BE2C (cell line): ENCODE data around the gene VDR.
"Not testable (repeated sequence)": the region's sequence is repeated elsewhere in the genome, so short reads cannot be mapped to it uniquely, and the experiment has no call there.

Source experiments
- DNase-seq: peaks from one replicate; pipeline ENCODE4 v3.0.0-alpha.2; 2020
- H3K27me3 ChIP-seq: fragments of 250-450 bp; sonication (Bioruptor Pico); 2 replicates; pipeline ENCODE4 v1.5.1; 2020; ENCODE audit warnings: mild to moderate bottlenecking
- H3K36me3 ChIP-seq: fragments of 250-450 bp; sonication (Bioruptor Pico); 2 replicates; pipeline ENCODE4 v1.5.1; 2020; ENCODE audit warnings: mild to moderate bottlenecking
- H3K4me1 ChIP-seq: fragments of 250-450 bp; sonication (Bioruptor Pico); 2 replicates; pipeline ENCODE4 v1.5.1; 2020
- H3K4me3 ChIP-seq: 2 replicates; pipeline ENCODE4 v1.5.1; 2011; ENCODE audit warnings: low read depth, low read length
- H3K9me3 ChIP-seq: fragments of 250-450 bp; sonication (Bioruptor Pico); 2 replicates; pipeline ENCODE4 v1.5.1; 2020
- CTCF ChIP-seq: IDR thresholded peaks from 2 replicates; pipeline ENCODE4 v1.5.1; 2012; ENCODE audit warnings: mild to moderate bottlenecking, low read depth, low read length

VDR gene

GRCh38 chr12:47843226-47843980 is 61.4 kb downstream of the VDR start:
- H3K36me3 ChIP-seq = no peaks in the 10 kb centered on the region
- H3K4me3 ChIP-seq = no peak overlapping the region
- H3K27me3 ChIP-seq = no peaks in the 10 kb centered on the region
- no peaks in the 10 kb centered on the region for H3K9me3 ChIP-seq
- TF ChIP-seq CTCF = no peak
- no peaks in the 10 kb centered on the region for H3K4me1 ChIP-seq
- no peak for DNase-seq

DNA sequence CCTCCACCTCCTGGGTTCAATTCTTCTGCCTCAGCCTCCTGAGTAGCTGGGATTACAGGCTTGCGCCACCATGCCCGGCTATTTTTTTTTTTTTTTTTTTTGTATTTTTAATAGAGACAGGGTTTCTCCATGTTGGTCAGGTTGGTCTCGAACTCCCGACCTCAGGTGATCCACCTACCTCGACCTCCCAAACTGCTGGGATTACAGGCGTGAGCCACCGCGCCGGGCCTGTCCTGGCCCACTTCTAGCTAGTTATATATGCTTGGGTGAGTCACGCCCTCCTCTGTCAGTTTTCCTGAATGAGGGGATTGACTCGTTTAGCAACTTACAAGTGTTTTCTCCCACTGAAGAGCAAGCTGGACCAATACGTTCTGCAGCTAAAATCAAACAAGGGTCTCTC is 62.3 kb downstream of the VDR start:
- H3K9me3 ChIP-seq, DNase-seq, H3K4me1 ChIP-seq, H3K36me3 ChIP-seq, H3K4me3 ChIP-seq, H3K27me3 ChIP-seq: not testable (repeated sequence)

DNA sequence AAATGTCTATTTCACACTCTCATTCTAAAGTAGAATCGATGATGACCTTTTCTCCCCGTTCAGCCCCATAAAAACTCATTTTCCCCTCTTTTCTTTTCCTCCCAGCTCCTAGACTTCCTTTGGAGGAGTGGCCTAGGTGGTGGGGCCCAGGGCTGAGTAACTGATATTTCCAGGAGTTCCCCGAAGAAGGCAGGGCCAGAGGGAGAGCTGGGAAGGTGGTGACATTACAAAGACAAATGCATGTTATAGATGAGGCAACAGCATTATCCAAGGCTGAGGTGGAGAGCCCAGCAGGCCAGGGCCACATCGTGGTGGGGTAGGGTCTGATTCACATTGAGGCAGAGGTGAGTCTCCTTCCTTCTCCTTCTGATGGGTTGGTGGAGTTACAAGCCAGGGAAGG is 62.9 kb downstream of the VDR start:
- Histone ChIP-seq H3K9me3 (no peaks in the 10 kb centered on the region), H3K4me3 (no peak overlapping the region), H3K36me3 (no peaks in the 10 kb centered on the region), H3K4me1 (no peaks in the 10 kb centered on the region), H3K27me3 (no peaks in the 10 kb centered on the region)
- no peak for TF ChIP-seq CTCF
- no peak for DNase-seq

DNA sequence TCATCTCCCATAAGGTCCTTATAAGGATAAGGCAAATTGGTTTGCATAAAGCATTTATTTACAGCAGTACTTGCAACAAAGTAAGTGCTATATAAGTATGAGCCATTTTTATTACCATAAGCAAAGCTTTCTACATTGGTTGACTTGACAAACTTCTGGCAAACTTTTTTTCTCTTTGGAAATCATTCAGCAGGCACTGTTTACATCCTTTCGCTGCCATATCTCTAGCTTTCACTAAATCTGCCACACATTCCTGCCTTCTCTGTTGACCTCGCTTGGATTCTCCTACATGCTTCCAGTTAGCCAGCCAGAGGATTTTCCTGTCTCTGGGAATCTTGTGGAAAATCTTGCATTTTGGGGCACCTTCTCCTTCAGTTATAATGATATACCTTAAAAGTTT is 63.3 kb downstream of the VDR start:
- no peaks in the 10 kb centered on the region for H3K9me3 ChIP-seq
- no peaks in the 10 kb centered on the region for H3K27me3 ChIP-seq
- DNase-seq = no peak
- TF ChIP-seq CTCF = no peak
- H3K4me3 ChIP-seq = no peak overlapping the region
- H3K4me1 ChIP-seq = no peaks in the 10 kb centered on the region
- no peaks in the 10 kb centered on the region for H3K36me3 ChIP-seq

GRCh38 chr12:47840571-47840970 is 64.2 kb downstream of the VDR start:
- no peak overlapping the region for H3K4me3 ChIP-seq
- H3K9me3 ChIP-seq = no peaks in the 10 kb centered on the region
- TF ChIP-seq CTCF = no peak
- H3K36me3 ChIP-seq = no peaks in the 10 kb centered on the region
- no peaks in the 10 kb centered on the region for H3K27me3 ChIP-seq
- DNase-seq = no peak
- no peaks in the 10 kb centered on the region for H3K4me1 ChIP-seq

DNA sequence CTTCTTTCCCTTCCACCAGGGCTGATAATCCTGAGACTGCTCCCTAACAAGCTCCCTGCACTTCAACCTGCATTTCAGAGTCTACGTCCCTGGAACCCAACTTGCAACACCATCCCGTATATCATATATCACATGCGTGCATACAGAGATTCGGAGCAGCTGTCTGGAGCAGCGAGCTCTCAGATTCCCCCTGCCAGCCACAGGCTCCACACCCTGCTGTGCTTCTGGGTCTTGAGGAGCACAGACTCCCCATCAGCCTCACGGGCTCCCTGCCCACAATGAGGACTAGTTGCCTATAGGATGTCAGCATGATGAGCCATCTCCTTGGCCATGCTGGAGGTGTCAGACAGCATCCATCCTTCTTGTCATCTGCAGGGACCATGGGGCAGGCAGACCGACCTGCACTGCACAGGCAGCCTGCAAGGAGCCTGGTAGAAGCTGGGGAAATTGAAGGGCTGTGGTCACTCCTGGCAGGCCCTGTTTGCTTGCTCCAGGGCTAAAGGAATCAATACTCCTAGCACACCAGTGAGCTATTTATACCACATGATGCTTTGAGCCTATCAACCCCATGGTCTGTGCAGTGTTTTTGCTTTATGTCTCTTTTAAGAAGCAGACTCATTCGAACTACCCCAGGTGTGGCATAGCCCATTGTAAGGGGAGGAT is 65.4 kb downstream of the VDR start:
- Histone ChIP-seq H3K4me3 (no peak overlapping the region), H3K27me3 (no peaks in the 10 kb centered on the region), H3K36me3 (no peaks in the 10 kb centered on the region), H3K9me3 (no peaks in the 10 kb centered on the region), H3K4me1 (no peaks in the 10 kb centered on the region)
- no peak for TF ChIP-seq CTCF
- DNase-seq = no peak
